Esophagus squamous epithelium (tissue), 5 donors: ENCODE data around the gene ANKRD34A. TPM values are rescaled to one million over a fixed set of nuclear protein-coding genes. Genes with fewer than 3 reads are reported as not detected.
A peak's percentile ranks its signal among the peaks of the same experiment; 100 is the strongest.

ENCODE experiments used
- DNase-seq: peaks from one replicate; lab custom pipeline; 2025; lab: John Stamatoyannopoulos, UW
- H3K27ac ChIP-seq, 4 donors: fragments of 200-600 bp; sonication (generic); one replicate each; pipeline ENCODE4 v1.5.1; 2016 to 2019; ENCODE audit warnings: mild to moderate bottlenecking in 1 of 4
- H3K27me3 ChIP-seq, 4 donors: fragments of 200-600 bp; sonication (generic); 1 replicate in 3 of 4; 2 replicates in 1 of 4; pipeline versions ENCODE4 v1.5.1 to v1.6.0; 2017 to 2021; ENCODE audit warnings: antibody characterized with exemption in 1 of 4
- H3K36me3 ChIP-seq, 3 donors: fragments of 200-600 bp; sonication (generic); one replicate each; pipeline ENCODE4 v1.5.1; 2016 to 2019
- H3K4me1 ChIP-seq, 3 donors: fragments of 200-600 bp; sonication (generic); one replicate each; pipeline ENCODE4 v1.5.1; 2017 to 2019
- H3K4me3 ChIP-seq, 4 donors: fragments of 200-600 bp; sonication (generic); 1 replicate in 3 of 4; 2 replicates in 1 of 4; pipeline ENCODE4 v1.5.1; 2016 to 2019; ENCODE audit warnings: mild to moderate bottlenecking in 2 of 4, moderate library complexity in 1 of 4
- H3K9me3 ChIP-seq, 3 donors: fragments of 200-600 bp; sonication (generic); one replicate each; pipeline ENCODE4 v1.5.1; 2016 to 2019
- CTCF ChIP-seq, 6 experiments: fragments of 450-650 bp in 4 of 6; fragments of 200-600 bp in 2 of 6; sonication (generic) in 2 of 6; IDR thresholded peaks; one replicate each; pipeline ENCODE4 v1.5.1; 2016 to 2019; ENCODE audit warnings: antibody characterized with exemption in 6 of 6, mild to moderate bottlenecking in 4 of 6, moderate library complexity in 4 of 6
- POLR2A ChIP-seq, 4 donors: fragments of 450-650 bp; IDR thresholded peaks; one replicate each; pipeline ENCODE4 v1.6.1; 2017; ENCODE audit warnings: antibody characterized with exemption in 4 of 4, mild to moderate bottlenecking in 4 of 4, moderate library complexity in 3 of 4
- WGBS, 2 donors: methylation state at CpG; one replicate each; pipeline ENCODE4 v1.1.5; 2018; 5-methylcytosine and 5-hydroxymethylcytosine counted together
- intact Hi-C: fragments of 100-400 bp; cut with DNase I; formaldehyde crosslinking; loops from one replicate; pipeline ENCODE4 v1.15.0; 2022
- total RNA-seq, 4 donors: library from RNA; depleted of rRNA; stranded (reverse); fragments of >200 nt; gene quantifications; one replicate each; pipeline ENCODE4 v1.1.0, GENCODE V29; 2016
- donor health status: DM: yes; HTN: yes; CAD: no.

The ANKRD34A gene
- total RNA-seq, 4 donors from 2014 or later: 0.04 to 0.67 (median 0.30) TPM

GRCh38 chr1:145916745-145917144 lies 47.6 kb downstream of the ANKRD34A start:
- Histone ChIP-seq H3K36me3 (peaks cover 5 to 59% (median 16%) of the 10 kb centered on the region in 3 donors), H3K4me3 (no peak overlapping the region), H3K9me3 (no peaks in the 10 kb centered on the region), H3K4me1 (peaks cover 12 to 34% (median 20%) of the 10 kb centered on the region in 3 donors), H3K27me3 (no peaks in the 10 kb centered on the region), H3K27ac (peak overlapping the region in 3 of 4 donors; percentile 81 to 93 (median 92))
- TF ChIP-seq CTCF (IDR thresholded peaks at IDR 0.05): no peak
- TF ChIP-seq POLR2A (IDR thresholded peaks at IDR 0.05): no peak
- intact Hi-C loops: loop anchor here (5.0 kb wide), 1 partner anchor 46 kb away; the partner anchor contains the start of genes ANKRD34A and POLR3GL
- DNase-seq: no peak
- WGBS, 2 donors: 49 to 60% methylated on average over 5 of the region's 5 CpGs

- H3K4me1 ChIP-seq: peaks cover 4 to 18% (median 4%) of the 10 kb centered on the region in 3 donors
- no peak for DNase-seq
- H3K9me3 ChIP-seq: no peaks in the 10 kb centered on the region
- no peak overlapping the region for H3K27ac ChIP-seq
- H3K4me3 ChIP-seq: no peak overlapping the region
- WGBS, 2 donors: 74 to 76% methylated on average over 9 to 11 of the region's 11 CpGs
- H3K36me3 ChIP-seq: peaks cover 5 to 69% (median 22%) of the 10 kb centered on the region in 3 donors
- intact Hi-C loops: no loop called here
- no peaks in the 10 kb centered on the region for H3K27me3 ChIP-seq
- TF ChIP-seq CTCF (IDR thresholded peaks at IDR 0.05) (no peak), POLR2A (IDR thresholded peaks at IDR 0.05) (no peak)
Measured at GRCh38 chr1:145912128-145912641, 52.2 kb downstream of the ANKRD34A start.

Other genes starting within 250 kb of the ANKRD34A start
- not detected for gene CD160, start 245.1 kb downstream of the ANKRD34A start, total RNA-seq
- gene RNF115, start 140.5 kb downstream of the ANKRD34A start, total RNA-seq: 10 to 100 TPM in 1 of 4 donors, 1 to 10 TPM in 3; 4.3 to 17.5 (median 6.1) TPM
- gene POLR3C, start 140.4 kb downstream of the ANKRD34A start, total RNA-seq: 10 to 100 TPM; 15.0 to 31.7 (median 21.0) TPM
- gene NUDT17, start 118.9 kb downstream of the ANKRD34A start, total RNA-seq: 1 to 10 TPM; 1.1 to 3.8 (median 1.8) TPM
- 10 to 100 TPM; 20.9 to 51.8 (median 38.2) TPM for gene PIAS3, start 105.5 kb downstream of the ANKRD34A start, total RNA-seq
- gene ANKRD35, start 78.7 kb downstream of the ANKRD34A start, total RNA-seq: 10 to 100 TPM in 2 of 4 donors, 1 to 10 TPM in 2; 9.0 to 22.4 (median 10.9) TPM
- 1 to 10 TPM in 3 of 4 donors, under 1 TPM in 1; 0.83 to 7.2 (median 1.5) TPM for gene ITGA10, start 54.5 kb downstream of the ANKRD34A start, total RNA-seq
- gene PEX11B, start 45.9 kb downstream of the ANKRD34A start, total RNA-seq: 10 to 100 TPM; 19.3 to 30.8 (median 25.1) TPM
- 100 to 1,000 TPM; 155 to 229 (median 200) TPM for gene RBM8A, start 37.1 kb downstream of the ANKRD34A start, total RNA-seq
- gene LIX1L, start 6.6 kb downstream of the ANKRD34A start, total RNA-seq: 10 to 100 TPM in 1 of 4 donors, 1 to 10 TPM in 3; 1.9 to 12.2 (median 5.9) TPM
- gene POLR3GL, start 115 bp upstream of the ANKRD34A start, total RNA-seq: 10 to 100 TPM in 2 of 4 donors, 1 to 10 TPM in 2; 2.9 to 15.9 (median 9.8) TPM
- 100 to 1,000 TPM in 3 of 4 donors, 10 to 100 TPM in 1; 94.9 to 942 (median 328) TPM for gene TXNIP, start 32.0 kb upstream of the ANKRD34A start, total RNA-seq
- gene HJV, start 57.2 kb upstream of the ANKRD34A start, total RNA-seq: not detected
- gene NBPF10, start 180.2 kb upstream of the ANKRD34A start, total RNA-seq: 1 to 10 TPM in 3 of 4 donors, under 1 TPM in 1; 0.72 to 2.9 (median 1.1) TPM